DMS114 treated with DMSO at 0.1 percent for 48 hours (cell line): ENCODE results near the gene POLD2.
"Not testable (repeated sequence)": the region's sequence is repeated elsewhere in the genome, so short reads cannot be mapped to it uniquely, and the experiment has no call there.

Source experiments
- DNase-seq: peaks from one replicate; lab custom pipeline; 2025; ENCODE audit not compliant: unreplicated experiment; lab: John Stamatoyannopoulos, UW

Gene POLD2

GRCh38 chr7:44139311-44140010 is 16.1 kb upstream of the POLD2 start:
- DNase-seq, result no peak

- DNase-seq, result no peak
These were observed 15.3 kb upstream of the POLD2 start for GRCh38 chr7:44138698-44139097.

- DNase-seq, result no peak
These were observed 13.4 kb upstream of the POLD2 start for GRCh38 chr7:44136731-44137130.

GRCh38 chr7:44134943-44135628 is 11.7 kb upstream of the POLD2 start:
- no peak for DNase-seq

GRCh38 chr7:44133295-44133694 is 9.9 kb upstream of the POLD2 start:
- no peak for DNase-seq

DNA sequence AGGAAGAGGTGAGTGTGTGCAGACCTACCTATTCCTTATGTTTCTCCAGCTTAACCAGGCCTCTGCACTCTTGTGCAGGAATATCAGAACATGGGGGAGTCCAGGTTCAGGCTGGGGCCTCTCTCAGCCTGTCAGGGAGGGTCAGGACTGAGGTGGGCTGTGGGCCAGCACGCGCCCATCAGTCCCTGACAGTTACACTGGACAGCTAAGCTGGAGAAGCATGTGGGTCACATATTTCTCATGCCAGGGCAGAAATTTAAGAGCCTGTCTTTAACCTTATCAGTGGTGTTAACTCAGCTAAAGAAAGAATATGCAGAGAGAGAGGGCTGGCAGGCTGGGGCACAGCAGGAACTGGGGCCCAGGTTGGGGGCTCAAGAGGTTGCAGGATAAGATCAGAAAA is 8.7 kb upstream of the POLD2 start:
- no peak for DNase-seq

GRCh38 chr7:44131173-44132029 is 8.1 kb upstream of the POLD2 start:
- no peak for DNase-seq

DNA sequence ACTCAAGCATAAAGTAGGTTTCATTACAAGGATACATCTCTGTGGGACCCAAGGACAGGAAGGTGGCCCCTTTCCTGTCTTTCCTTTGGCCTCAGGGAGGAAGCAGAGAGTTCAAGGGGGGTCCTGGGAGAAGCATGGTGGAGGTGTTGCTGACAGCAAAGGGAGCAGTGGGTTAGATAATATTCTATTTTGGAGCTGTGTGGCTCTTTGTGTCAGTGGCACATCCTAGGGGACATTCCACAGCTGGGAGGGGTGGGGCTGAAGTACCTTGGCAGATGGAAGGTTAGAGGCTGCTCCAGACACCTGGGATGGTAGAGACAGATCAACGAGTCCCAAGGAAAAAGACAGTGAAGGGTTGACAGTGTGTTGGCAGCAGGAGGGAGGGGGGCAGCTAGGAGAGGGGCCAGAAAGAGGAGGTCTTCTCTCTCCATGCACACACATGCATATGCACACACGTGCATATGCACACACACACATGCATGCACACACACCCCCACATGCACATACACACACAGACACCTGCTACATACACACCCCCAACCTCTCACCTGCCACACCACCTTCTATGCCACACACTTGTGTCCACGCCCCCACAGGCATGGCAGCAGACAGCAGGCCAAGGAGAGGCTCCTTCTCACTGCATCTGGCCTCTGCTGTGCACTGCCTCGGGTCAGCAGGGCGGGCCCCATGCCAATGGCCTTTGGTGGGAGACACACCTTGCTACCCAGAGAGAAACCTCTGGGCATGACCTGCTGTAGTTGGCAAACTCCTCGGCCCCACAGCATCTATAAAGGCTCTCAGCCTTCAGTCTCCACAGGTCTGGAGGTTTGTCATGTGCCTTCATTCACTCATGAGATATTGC is 5.6 kb upstream of the POLD2 start:
- DNase-seq, result no peak

DNA sequence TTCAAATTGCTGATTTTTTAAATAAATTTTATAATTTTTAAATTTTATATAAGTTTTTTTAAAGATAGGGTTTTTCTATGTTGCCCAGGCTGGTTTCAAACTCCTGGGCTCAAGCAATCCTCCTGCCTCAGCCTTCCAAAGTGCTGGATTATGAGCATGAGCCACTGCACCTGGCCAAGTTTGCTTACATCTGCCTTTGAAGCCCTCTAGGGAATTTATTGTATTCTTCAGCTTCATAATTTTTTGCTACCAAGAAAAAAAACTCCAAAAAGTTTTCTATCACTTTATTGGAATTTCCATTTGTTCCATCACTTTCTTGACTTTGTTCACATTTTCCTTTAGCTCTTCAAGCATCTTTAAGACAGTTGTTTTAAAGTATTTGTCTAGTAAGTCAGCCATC is 3.8 kb upstream of the POLD2 start:
- DNase-seq, result no peak

GRCh38 chr7:44126574-44126973 is 3.2 kb upstream of the POLD2 start:
- not testable (repeated sequence) for DNase-seq

GRCh38 chr7:44124822-44125202 is 1.5 kb upstream of the POLD2 start:
- no peak for DNase-seq

- DNase-seq, result no peak
These were observed 819 bp downstream of the POLD2 start for GRCh38 chr7:44122529-44122928.

DNA sequence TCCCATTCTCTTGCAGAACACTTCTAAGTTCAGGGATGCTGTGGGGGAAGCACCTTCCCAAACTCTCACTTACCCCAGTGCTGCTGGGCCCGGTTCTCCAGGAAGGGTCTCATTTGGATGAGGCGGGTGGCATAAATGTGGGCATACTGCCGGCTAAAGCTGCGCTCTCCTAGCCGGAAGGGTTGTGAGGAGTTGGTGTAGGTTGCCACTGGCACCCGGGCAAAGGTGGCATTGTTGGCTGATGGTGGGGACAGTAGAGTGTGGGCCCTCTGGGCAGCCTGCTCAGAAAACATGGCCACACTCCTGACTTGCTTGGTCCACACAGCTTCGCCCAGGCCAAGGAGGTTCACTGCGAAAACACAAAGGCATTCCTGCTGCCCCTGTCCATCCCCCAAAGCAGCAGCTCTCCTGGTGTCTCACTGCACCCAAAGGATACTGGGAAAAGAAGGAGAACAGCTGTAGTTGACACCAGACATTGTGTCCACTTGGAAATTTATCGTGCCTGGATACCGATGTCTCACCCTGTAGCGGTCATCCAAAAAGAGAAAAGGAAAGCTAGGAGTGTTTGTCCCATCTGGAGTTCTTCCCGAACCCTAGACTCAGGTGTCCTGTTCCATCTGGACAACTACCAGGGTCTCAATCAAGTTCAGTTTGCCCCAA is 1.5 kb downstream of the POLD2 start:
- DNase-seq, result no peak

DNA sequence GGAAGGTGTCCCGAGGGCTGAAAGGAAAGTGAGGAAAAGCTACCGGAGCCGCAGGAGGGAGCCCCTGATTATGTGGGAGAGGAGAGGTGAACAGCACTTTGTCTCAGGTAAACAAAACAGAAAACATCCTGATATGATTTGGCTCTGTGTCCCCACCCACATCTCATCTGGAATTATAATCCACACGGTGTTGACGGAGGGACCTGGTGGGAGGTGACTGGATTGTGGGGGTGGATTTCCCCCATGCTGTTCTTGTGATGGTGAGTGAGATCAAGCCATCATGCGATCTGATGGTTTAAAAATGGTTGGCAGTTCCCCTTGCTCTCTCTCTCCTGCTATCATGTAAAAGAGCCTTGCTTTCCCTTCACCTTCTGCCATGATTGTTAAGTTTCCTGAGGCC is 3.0 kb downstream of the POLD2 start:
- DNase-seq, result no peak

- DNase-seq, result no peak
These were observed 3.4 kb downstream of the POLD2 start for GRCh38 chr7:44119829-44120380.

- no peak for DNase-seq
These were observed 5.4 kb downstream of the POLD2 start for GRCh38 chr7:44117801-44118429.

- DNase-seq, result no peak
These were observed 6.3 kb downstream of the POLD2 start for GRCh38 chr7:44116789-44117666.

GRCh38 chr7:44116087-44116788 is 7.1 kb downstream of the POLD2 start:
- no peak for DNase-seq
